Erythroblast (primary cell): ENCODE results near the gene BMP5.

Experiments used
- GATA1 ChIP-seq: IDR thresholded peaks from 2 replicates; pipeline ENCODE4 v1.6.1; 2011; ENCODE audit warnings: low read depth, mild to moderate bottlenecking, control low read depth, low read length, moderate library complexity
- POLR2A ChIP-seq: IDR thresholded peaks from 2 replicates; pipeline ENCODE4 v1.6.1; 2011; ENCODE audit warnings: mild to moderate bottlenecking, low read length

DNA sequence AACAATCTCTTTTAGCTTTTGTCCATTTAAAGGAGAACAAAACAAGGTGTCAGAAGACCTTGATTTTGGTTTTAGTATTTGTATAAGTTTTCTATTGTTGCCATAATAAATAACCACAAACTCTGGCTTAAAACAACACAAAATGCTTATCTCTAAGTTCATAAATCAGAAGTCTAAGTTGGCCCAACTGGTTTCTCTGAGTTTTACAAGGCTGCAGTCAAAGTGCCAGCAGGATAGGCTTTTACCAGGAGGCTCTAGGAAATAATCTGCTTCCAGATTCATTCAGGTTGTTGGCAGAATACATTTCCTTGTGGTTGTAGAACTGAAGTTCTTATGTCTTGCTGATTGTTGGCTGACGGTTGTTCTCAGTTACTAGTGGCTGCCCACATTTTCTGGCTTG, 149.2 kb downstream of the BMP5 start:
- TF ChIP-seq POLR2A (no peak), GATA1 (no peak)
